Measurements from ENCODE around the gene WIPF3. TPM values are rescaled to one million over a fixed set of nuclear protein-coding genes. Genes with fewer than 3 reads are reported as not detected.
"Not testable (repeated sequence)": the region's sequence is repeated elsewhere in the genome, so short reads cannot be mapped to it uniquely, and the experiment has no call there.

WIPF3 gene
- total RNA-seq, 1 donor from 2014 or later = 11.6 TPM

DNA sequence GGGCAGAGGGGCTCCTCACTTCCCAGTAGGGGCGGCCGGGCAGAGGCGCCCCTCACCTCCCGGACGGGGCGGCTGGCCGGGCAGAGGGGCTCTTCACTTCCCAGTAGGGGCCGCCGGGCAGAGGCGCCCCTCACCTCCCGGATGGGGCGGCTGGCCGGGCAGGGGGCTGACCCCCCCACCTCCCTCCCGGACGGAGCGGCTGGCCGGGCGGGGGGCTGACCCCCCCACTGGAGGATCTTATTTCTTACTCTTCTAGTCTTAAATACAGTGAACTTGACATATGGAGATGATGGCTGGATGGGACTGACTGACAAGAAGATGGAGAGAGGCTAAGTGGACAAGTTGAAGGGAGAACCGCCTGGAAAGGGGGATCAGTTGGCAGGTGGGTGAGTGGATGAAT is 155.3 kb downstream of the WIPF3 start:
- DNase-seq (ENCODE audit: low spot score); intact Hi-C loops (cut with DNase I): not testable (repeated sequence)

DNA sequence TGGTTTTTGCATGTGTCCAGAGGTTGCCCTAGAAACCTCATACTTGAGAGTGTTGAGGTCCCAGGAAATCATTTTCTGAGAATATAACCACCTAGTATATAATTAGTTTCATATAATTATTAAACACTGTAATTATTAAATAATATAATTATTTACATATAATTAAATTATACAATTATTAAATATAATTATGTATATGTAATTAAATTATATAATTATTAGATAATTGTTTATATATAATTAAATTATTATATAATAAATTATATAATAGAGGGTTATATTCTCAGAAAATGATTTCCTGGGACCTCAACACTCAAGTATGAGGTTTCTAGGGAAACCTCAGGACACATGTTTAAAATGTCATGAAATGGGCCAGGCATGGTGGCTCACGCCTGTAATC is 155.7 kb downstream of the WIPF3 start:
- DNase-seq (ENCODE audit: low spot score) = no peak
- intact Hi-C loops (cut with DNase I) = no loop called here

DNA sequence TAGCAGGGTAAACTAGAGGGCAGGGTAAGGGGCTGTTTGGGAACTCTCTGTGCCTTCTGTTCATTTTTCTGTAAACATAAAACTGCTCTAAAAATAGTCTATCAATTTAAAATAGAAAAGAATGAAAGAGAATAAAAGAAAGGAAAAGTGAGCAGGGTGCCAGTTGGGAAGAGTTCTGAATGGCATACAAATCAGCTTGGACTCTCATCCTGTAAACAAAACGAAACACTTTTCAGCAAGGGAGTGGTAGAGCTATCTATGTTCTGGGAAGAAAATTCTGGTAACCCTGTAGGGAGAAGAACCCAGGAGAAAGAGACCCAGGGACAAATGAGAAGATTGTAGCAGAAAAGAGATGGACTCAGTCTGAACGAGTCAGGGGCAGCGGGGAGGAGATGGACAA is 158.7 kb downstream of the WIPF3 start:
- intact Hi-C loops (cut with DNase I) = no loop called here
- DNase-seq (ENCODE audit: low spot score) = no peak

Other genes with a start within 250 kb of the WIPF3 start
- gene PRR15, start 242.7 kb upstream of the WIPF3 start, total RNA-seq = 0.40 TPM
- gene SCRN1, start 183.3 kb downstream of the WIPF3 start, total RNA-seq = 30.4 TPM
- 13.8 TPM for gene FKBP14, start 220.2 kb downstream of the WIPF3 start, total RNA-seq
- 5.7 TPM for gene PLEKHA8, start 221.9 kb downstream of the WIPF3 start, total RNA-seq